HepG2 (cell line): ENCODE results near the gene SP3. TPM values are rescaled to one million over a fixed set of nuclear protein-coding genes. Genes with fewer than 3 reads are reported as not detected.

Experiments
- EED ChIP-seq: sonication (generic); formaldehyde crosslinking; IDR thresholded peaks from 2 replicates; pipeline ENCODE4 v1.5.0; 2020; ENCODE audit warnings: mild to moderate bottlenecking, missing genetic modification reagents
- KDM4B ChIP-seq: sonication (generic); formaldehyde crosslinking; IDR thresholded peaks from 2 replicates; pipeline ENCODE4 v1.4.0; 2020; ENCODE audit warnings: missing genetic modification reagents
- SYNCRIP ChIP-seq: fragments of 200-400 bp; formaldehyde crosslinking; IDR thresholded peaks from 2 replicates; pipeline ENCODE4 v1.6.1; 2018; ENCODE audit warnings: mild to moderate bottlenecking, low read depth, low read length; ENCODE audit not compliant: insufficient read depth
- TCF7L2 ChIP-seq: IDR thresholded peaks from 2 replicates; pipeline ENCODE4 v1.6.1; 2011; ENCODE audit warnings: mild to moderate bottlenecking, low read depth, low read length, moderate library complexity
- THYN1 ChIP-seq: sonication (generic); formaldehyde crosslinking; IDR thresholded peaks from 2 replicates; pipeline ENCODE4 v1.8.1; 2023; ENCODE audit warnings: low read depth, mild to moderate bottlenecking, moderate library complexity, missing genetic modification reagents, borderline replicate concordance
- ZC3H13 ChIP-seq: sonication (generic); formaldehyde crosslinking; IDR thresholded peaks from 2 replicates; pipeline ENCODE4 v1.8.1; 2023; ENCODE audit warnings: mild to moderate bottlenecking, missing genetic modification reagents, moderate library complexity
- ZNF329 ChIP-seq: sonication (generic); formaldehyde crosslinking; IDR thresholded peaks from 2 replicates; pipeline ENCODE4 v1.9.0; 2021; ENCODE audit warnings: low read depth, mild to moderate bottlenecking, missing genetic modification reagents
- ZNF350 ChIP-seq: sonication (generic); formaldehyde crosslinking; IDR thresholded peaks from 2 replicates; pipeline ENCODE4 v1.4.0; 2020; ENCODE audit warnings: mild to moderate bottlenecking, low read depth, missing genetic modification reagents, borderline replicate concordance
- ZNF543 ChIP-seq: sonication (generic); formaldehyde crosslinking; IDR thresholded peaks from 2 replicates; pipeline ENCODE4 v1.4.0; 2020; ENCODE audit warnings: mild to moderate bottlenecking, missing genetic modification reagents
- ZNF629 ChIP-seq: sonication (generic); formaldehyde crosslinking; conservative IDR thresholded peaks from 2 replicates; pipeline ENCODE4 v1.5.0; 2020; ENCODE audit warnings: missing genetic modification reagents
- ZSCAN25 ChIP-seq: sonication (generic); formaldehyde crosslinking; IDR thresholded peaks from 2 replicates; pipeline ENCODE4 v1.8.0; 2022; ENCODE audit warnings: mild to moderate bottlenecking, missing genetic modification reagents
- polyA plus RNA-seq, 8 experiments: library from polyadenylated mRNA; depleted of rRNA in 3 of 8; stranded (reverse) in 7 of 8; unstranded in 1 of 8; fragments of >200 nt; fragmentation: Illumina TruSeq in 4 of 8; extraction: Trizol in 4 of 8; gene quantifications; 2 replicates each; pipeline versions ENCODE4 v1.2.1 to v1.2.3, GENCODE V29; 2011 to 2016; ENCODE audit warnings: low read depth in 4 of 8, missing spikeins in 1 of 8, mixed read lengths in 1 of 8; ENCODE audit not compliant: insufficient read depth in 1 of 8
- total RNA-seq, 5 experiments: library from RNA; depleted of rRNA; stranded (reverse); fragments of >200 nt; fragmentation: Illumina TruSeq; extraction: Trizol; gene quantifications; 2 replicates each; pipeline ENCODE4 v1.2.3, GENCODE V29; 2016; ENCODE audit warnings: low read depth in 1 of 5
- TF ChIP-seq, protein P1 (sequence below): sonication (generic); formaldehyde crosslinking; IDR thresholded peaks from 2 replicates; pipeline ENCODE4 v1.5.0; 2020; ENCODE audit warnings: missing genetic modification reagents
- TF ChIP-seq, protein P2 (sequence below): sonication (generic); formaldehyde crosslinking; IDR thresholded peaks from 2 replicates; pipeline ENCODE4 v1.9.0; 2021; ENCODE audit warnings: missing genetic modification reagents, mild to moderate bottlenecking, borderline replicate concordance
- TF ChIP-seq, protein P3 (sequence below): sonication (generic); formaldehyde crosslinking; IDR thresholded peaks from 2 replicates; pipeline ENCODE4 v1.8.0; 2022; ENCODE audit warnings: mild to moderate bottlenecking, missing genetic modification reagents
- TF ChIP-seq, protein P4 (sequence below): IDR thresholded peaks from 2 replicates; pipeline ENCODE4 v1.6.1; 2016; ENCODE audit warnings: low read depth, borderline replicate concordance
- TF ChIP-seq, protein P5 (sequence below): sonication (generic); formaldehyde crosslinking; IDR thresholded peaks from 2 replicates; pipeline ENCODE4 v1.5.0; 2020; ENCODE audit warnings: missing genetic modification reagents
- TF ChIP-seq, protein P6 (sequence below): sonication (generic); formaldehyde crosslinking; IDR thresholded peaks from 2 replicates; pipeline ENCODE4 v1.8.0; 2023; ENCODE audit warnings: mild to moderate bottlenecking, missing genetic modification reagents
- TF ChIP-seq, protein P7 (sequence below), 2 experiments: sonication (generic) in 1 of 2; formaldehyde crosslinking in 1 of 2; IDR thresholded peaks; 2 replicates each; pipeline versions ENCODE4 v1.5.1 to v1.6.1; 2011 to 2020; ENCODE audit warnings: borderline replicate concordance in 1 of 2, low read depth in 1 of 2, low read length in 1 of 2, mild to moderate bottlenecking in 1 of 2, missing genetic modification reagents in 1 of 2, moderate library complexity in 1 of 2

SP3 gene
- total and polyA plus RNA-seq, 2 of the 13 experiments (the other 11 are each of a cell fraction or from before 2014, with no cell fraction given): 57.3 to 132 TPM

DNA sequence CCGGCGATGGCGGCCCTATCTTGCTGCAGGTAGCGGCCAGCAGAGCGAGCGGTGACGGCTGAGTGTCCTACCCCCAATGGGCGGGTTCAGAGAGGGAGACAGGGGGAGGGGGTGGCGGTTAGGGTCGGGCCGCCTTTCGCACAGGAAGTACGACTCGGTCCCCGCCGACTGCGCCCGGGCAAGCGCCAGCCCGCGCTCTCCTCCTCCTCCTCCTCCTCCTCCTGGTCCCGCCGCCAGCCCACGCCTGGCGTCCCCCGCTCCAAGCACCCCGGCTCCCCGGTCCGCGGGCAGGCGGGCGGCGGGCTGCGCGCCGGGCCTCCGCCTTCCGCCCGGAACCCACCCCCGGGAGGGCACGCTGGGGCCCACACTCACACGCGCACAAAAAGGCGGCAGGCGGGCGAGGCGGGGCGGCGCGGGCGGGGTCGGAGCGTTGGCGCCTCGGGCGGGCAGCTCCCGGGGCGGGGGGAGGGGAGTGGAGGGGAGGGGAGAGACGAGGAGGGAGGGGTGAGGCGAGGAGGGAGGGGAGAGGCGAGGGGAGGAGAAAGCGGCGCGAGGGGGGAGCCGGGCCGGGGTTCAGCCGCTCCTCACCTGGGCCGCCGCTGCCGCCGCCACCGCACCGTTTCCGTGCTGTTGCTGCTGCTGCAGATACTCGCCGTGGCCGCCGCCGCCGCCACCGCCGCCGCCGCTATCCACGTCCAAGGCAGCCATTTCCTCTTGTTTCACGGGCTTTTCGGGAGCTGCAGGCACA, 1.2 kb downstream of the SP3 start (continued):
- TF ChIP-seq THYN1 (CRISPR knock-in tag) (no peak), ZNF329 (CRISPR knock-in tag) (peak; percentile 67; the same call in 1 of the 2 replicates), ZNF543 (no peak), TCF7L2 (no peak), ZNF629 (CRISPR knock-in tag) (no peak; the same call in 1 of the 2 replicates), EED (no peak), ZSCAN25 (CRISPR knock-in tag) (peak; percentile 100), ZNF350 (CRISPR knock-in tag) (0 out of 2 replicates have a peak, but pooled peaks have one; percentile 39), SYNCRIP (no peak), ZC3H13 (CRISPR knock-in tag) (no peak; the same call in 1 of the 2 replicates), KDM4B (CRISPR knock-in tag) (no peak)
- TF ChIP-seq, protein P1, sequence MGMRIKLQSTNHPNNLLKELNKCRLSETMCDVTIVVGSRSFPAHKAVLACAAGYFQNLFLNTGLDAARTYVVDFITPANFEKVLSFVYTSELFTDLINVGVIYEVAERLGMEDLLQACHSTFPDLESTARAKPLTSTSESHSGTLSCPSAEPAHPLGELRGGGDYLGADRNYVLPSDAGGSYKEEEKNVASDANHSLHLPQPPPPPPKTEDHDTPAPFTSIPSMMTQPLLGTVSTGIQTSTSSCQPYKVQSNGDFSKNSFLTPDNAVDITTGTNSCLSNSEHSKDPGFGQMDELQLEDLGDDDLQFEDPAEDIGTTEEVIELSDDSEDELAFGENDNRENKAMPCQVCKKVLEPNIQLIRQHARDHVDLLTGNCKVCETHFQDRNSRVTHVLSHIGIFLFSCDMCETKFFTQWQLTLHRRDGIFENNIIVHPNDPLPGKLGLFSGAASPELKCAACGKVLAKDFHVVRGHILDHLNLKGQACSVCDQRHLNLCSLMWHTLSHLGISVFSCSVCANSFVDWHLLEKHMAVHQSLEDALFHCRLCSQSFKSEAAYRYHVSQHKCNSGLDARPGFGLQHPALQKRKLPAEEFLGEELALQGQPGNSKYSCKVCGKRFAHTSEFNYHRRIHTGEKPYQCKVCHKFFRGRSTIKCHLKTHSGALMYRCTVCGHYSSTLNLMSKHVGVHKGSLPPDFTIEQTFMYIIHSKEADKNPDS (CRISPR knock-in tag): no peak; the same call in 1 of the 2 replicates
- TF ChIP-seq, protein P2, sequence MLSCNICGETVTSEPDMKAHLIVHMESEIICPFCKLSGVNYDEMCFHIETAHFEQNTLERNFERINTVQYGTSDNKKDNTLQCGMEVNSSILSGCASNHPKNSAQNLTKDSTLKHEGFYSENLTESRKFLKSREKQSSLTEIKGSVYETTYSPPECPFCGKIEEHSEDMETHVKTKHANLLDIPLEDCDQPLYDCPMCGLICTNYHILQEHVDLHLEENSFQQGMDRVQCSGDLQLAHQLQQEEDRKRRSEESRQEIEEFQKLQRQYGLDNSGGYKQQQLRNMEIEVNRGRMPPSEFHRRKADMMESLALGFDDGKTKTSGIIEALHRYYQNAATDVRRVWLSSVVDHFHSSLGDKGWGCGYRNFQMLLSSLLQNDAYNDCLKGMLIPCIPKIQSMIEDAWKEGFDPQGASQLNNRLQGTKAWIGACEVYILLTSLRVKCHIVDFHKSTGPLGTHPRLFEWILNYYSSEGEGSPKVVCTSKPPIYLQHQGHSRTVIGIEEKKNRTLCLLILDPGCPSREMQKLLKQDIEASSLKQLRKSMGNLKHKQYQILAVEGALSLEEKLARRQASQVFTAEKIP (CRISPR knock-in tag): no peak
- TF ChIP-seq, protein P3, sequence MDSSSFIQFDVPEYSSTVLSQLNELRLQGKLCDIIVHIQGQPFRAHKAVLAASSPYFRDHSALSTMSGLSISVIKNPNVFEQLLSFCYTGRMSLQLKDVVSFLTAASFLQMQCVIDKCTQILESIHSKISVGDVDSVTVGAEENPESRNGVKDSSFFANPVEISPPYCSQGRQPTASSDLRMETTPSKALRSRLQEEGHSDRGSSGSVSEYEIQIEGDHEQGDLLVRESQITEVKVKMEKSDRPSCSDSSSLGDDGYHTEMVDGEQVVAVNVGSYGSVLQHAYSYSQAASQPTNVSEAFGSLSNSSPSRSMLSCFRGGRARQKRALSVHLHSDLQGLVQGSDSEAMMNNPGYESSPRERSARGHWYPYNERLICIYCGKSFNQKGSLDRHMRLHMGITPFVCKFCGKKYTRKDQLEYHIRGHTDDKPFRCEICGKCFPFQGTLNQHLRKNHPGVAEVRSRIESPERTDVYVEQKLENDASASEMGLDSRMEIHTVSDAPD (CRISPR knock-in tag): no peak
- TF ChIP-seq, protein P4, sequence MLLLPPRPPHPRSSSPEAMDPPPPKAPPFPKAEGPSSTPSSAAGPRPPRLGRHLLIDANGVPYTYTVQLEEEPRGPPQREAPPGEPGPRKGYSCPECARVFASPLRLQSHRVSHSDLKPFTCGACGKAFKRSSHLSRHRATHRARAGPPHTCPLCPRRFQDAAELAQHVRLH (CRISPR knock-in tag): no peak
- TF ChIP-seq, protein P5, sequence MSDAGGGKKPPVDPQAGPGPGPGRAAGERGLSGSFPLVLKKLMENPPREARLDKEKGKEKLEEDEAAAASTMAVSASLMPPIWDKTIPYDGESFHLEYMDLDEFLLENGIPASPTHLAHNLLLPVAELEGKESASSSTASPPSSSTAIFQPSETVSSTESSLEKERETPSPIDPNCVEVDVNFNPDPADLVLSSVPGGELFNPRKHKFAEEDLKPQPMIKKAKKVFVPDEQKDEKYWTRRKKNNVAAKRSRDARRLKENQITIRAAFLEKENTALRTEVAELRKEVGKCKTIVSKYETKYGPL: no peak; the same call in 1 of the 2 replicates
- TF ChIP-seq, protein P6, sequence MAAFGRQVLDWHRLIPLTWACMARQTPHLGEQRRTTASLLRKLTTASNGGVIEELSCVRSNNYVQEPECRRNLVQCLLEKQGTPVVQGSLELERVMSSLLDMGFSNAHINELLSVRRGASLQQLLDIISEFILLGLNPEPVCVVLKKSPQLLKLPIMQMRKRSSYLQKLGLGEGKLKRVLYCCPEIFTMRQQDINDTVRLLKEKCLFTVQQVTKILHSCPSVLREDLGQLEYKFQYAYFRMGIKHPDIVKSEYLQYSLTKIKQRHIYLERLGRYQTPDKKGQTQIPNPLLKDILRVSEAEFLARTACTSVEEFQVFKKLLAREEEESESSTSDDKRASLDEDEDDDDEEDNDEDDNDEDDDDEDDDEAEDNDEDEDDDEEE (CRISPR knock-in tag): 0 out of 2 replicates have a peak, but pooled peaks have one; percentile 29
- TF ChIP-seq, protein P7, sequence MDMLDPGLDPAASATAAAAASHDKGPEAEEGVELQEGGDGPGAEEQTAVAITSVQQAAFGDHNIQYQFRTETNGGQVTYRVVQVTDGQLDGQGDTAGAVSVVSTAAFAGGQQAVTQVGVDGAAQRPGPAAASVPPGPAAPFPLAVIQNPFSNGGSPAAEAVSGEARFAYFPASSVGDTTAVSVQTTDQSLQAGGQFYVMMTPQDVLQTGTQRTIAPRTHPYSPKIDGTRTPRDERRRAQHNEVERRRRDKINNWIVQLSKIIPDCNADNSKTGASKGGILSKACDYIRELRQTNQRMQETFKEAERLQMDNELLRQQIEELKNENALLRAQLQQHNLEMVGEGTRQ (IDR thresholded peaks at IDR 0.05; ENCODE audit: low read depth, low read length): no peak
- TF ChIP-seq, protein P7 (CRISPR knock-in tag; IDR thresholded peaks at IDR 0.05; ENCODE audit: borderline replicate concordance): no peak
